Midbrain (tissue), 1 donor: ENCODE measurements around the gene B3GALT6.

Experiments used
- DNase-seq: peaks from one replicate; lab custom pipeline; 2025; lab: John Stamatoyannopoulos, UW

B3GALT6 gene

DNA sequence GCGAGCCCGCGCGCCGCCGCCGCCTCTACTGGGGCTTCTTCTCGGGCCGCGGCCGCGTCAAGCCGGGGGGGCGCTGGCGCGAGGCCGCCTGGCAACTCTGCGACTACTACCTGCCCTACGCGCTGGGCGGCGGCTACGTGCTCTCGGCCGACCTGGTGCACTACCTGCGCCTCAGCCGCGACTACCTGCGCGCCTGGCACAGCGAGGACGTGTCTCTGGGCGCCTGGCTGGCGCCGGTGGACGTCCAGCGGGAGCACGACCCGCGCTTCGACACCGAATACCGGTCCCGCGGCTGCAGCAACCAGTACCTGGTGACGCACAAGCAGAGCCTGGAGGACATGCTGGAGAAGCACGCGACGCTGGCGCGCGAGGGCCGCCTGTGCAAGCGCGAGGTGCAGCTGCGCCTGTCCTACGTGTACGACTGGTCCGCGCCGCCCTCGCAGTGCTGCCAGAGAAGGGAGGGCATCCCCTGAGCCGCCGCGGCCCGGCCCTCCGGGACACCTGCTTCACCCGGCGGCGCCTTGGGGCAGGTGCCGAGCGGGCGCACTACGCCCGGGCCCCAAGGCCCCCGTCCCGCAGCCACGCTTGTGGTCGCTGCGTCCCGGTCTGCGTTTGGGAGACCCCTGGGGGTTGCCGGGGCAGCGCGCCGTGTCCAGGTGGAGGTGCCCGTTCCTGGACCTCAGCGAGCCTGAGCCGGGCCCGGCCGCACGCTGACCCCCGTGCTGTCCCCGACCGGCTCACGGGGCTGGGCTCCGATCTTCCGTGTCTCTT is 944 bp downstream of the B3GALT6 start:
- DNase-seq: no peak

DNA sequence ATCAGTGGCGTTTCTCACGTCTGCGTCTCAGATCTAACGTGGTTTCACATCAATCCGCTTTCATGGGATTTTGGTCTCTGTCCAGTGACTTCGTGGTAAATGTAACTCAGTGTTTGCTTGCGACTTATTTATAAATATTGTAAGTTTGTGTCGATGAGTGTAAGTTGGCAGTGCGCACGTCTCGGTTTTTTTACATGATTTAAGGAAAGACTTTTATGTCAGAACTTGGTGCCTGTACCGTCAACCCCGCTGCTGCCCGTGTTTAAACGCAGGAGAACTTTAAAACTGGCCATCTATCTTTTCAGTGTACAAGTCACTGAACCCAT is 1.5 kb downstream of the B3GALT6 start:
- no peak for DNase-seq

DNA sequence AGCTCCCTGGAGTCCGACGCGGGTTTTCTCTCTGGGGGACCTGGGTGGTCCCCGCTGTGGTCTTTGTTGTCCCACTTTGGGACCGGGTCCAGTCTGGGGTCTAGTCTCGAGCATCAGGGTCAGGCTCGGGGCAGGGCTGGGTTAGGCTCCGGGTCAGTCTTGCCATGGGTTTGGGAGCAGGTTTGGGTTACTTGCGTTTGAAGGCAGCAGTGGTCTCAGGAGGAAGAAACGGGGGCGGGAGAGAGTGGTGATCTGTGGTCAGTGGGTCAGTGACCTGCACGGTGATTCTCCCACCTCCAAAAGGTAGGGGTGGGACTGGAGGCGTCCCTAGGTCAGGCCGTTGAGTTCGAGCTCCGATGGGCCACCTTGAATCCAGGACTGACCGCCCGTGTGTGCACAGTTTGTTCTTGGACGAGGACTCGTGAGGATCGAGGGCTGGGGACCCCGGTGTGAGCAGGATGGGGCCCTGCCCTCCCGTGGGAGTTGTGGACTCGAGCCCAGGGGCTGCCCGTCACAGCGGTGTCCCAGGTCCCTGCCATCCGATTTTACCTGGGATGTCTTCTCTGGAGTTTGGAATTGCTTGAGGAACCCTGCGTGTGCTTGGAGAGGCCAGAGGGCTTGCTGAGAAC is 2.3 kb downstream of the B3GALT6 start:
- DNase-seq: no peak

DNA sequence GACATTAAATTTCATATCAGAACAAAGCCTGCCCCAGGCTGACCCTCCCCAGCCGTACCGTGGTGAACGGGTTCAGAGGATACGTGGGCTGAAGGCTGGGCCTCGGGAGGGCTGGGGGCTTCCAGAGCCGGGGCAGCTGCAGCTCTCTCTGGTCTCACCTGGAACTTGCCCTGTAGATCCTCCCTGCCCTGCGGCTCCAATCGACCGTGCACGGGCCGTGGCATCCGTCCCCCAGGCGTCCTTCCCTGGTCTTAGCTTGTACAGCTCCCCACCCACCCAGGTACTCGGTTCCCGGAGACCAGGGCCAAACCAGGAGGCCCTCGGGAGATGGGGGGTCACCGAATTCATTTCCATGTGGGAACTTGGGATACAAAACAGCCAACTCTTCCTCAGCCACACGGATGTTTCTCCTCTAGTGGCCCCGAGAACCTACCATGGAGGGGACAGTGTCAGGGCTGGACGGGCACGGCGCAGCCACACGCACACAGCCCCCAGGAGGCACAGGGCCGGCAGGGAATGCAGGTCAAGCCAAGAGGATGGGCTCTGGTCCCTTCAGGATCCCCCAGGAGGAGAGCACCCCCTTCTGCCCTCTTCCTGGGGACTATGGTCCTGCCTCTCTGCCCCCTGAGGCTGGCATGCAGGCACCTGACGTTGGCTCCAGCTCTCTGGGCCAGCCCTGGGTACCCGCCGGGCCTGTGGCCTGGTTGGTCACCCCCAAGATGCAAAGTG is 3.1 kb downstream of the B3GALT6 start:
- no peak for DNase-seq

DNA sequence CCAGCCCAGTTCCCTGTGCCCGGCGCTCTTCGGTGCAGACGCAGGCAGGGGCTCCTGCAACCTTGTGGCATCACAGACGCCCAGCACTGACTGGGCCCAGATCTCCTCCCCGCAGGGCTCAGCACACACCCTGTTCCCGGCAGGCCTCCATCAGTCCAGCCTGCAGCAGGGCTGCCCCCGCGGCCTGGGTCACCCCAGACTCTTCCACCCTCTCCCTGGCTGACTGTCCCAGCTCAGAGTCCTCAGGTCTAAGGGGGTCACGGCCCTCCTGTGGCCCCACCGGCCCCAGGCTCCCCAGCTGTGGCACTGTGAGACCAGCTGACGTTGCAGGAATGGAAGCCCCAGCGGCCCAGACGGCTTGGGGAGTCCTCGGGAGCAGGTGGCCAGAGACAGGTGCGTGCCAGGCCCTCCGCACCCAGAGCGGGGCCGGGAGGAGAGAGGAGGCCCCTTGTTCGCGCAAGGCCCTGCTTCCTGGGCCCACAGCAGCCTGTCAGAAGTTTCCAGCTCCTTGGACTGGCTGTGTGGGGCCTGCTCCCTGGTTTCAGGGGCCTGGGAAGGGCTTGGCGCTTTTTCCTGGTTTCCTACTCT is 4.2 kb downstream of the B3GALT6 start:
- DNase-seq: no peak

DNA sequence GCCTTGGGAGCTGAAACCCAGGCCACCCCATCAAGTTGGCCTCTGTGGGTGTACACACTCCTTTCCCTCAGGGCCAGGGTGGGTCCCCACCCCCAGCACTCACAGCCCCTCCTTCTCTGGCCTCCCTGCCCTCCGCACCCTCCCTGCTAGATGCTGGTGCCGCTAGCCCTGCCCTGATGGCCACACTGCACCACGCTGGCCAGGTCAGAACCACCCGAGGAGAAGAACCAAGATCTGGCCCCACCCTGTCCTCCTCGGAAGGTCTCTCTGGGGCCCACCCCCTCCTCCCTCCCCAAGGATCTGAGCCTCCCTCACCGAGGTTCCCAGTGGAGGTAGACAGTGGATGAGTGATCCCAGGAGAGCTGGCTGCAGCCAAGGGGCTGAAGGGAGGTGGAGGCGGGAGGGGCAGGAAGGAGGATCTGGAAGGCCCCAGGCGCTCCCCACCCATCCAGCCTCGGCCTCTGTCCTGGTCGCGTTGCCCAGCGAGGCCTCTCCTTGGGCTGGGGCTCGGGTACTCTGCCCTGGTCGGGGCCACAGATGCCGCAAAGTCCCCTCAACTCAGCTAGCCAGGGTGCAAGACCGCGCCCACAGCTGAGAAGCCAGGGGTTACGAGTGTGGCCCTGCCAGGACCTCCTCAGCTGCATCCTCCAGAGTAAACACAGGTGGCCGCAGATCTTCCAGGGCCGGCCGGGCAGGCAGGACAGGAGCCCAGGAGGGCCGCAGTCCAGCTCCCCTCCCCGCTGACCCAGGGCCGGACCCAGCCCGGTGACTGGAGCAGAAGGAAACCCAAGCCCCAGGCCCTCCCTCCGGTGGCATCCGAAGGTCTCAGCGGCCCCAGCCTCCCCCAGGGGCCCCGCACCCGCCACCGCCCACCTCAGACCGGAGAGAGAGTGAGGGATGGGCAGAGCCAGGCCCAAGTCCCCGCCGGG is 5.2 kb downstream of the B3GALT6 start:
- DNase-seq: no peak

DNA sequence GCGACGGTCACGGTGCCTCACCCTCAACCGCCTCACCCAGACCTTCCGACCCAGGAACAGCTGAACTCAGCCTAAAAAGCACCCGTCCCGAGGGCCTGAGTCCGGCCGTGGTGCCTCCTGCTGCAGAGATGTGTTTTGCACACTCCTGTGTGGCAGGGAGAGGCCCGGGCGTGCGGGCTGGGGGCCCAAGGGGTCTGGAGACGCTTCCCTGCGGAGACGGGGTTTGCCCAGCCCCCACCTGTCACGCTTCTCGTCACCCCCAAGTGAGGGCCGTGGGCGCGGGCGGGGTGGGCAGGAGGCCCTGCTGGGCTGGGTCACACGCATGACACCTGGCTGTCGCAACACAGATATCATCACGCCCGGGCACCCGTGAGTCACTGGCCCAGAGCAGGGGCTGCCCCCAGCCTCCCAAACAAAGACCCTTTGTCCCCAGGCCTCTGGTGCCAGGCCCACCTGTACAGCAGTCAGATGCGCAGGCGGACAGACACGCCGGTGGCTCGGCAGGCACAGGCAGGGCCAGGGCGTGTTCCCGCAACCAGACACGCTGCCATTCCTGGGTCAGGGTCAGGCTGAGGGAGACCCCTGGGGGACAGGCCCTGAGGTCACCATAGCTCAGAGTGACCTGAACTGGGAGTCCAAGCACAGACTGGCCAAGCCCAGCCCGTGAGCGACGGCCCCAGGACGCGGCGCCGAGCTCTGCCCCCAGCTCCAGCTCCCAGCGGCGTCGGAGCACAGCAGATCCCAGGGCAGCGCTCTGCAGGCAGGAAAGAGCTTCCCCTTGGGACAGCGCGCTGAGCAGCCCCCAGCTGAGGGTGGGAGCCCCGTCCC is 6.1 kb downstream of the B3GALT6 start:
- DNase-seq: no peak

DNA sequence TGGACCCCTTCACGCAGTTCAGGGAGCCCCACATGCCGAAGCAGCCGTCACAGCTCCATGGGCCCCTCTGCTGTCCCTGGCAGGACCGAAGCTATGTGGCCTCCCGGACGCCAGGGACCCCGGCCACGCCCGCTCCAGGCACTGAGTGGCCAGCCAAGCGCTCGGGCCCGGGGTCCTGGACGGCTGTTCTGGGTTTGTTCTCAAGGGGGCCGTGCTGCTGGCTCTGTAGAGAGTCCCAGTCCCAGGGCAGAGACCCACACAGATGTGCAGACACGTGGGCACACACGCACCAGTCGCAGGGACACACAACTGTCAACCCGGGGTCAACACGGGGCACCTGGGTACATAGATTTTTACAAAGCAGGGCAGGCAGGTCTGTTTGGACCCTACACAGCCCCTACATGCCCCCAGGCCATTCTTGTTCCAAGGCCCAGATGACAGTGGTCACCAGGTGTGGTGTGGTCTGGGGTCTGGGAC is 6.7 kb downstream of the B3GALT6 start:
- no peak for DNase-seq

DNA sequence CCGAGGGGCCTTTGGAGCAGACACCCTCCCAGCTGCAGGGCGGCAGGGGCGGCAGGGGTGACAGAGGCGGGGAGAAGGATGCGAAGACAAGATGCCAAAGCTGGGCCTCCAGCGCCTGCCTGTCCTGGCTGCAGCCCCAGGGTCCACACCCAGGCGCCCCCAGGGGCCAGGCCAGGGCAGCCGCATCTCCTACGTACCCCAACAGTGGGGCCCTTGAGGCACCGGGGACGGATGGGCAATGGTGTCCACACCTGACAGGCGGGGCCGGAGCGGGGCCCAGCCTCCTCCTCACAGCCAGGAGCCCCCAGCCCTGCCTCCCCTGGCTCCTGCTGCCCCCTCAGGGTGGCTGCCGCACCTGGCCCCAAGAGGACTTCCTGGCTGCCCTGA is 7.2 kb downstream of the B3GALT6 start:
- DNase-seq: no peak

DNA sequence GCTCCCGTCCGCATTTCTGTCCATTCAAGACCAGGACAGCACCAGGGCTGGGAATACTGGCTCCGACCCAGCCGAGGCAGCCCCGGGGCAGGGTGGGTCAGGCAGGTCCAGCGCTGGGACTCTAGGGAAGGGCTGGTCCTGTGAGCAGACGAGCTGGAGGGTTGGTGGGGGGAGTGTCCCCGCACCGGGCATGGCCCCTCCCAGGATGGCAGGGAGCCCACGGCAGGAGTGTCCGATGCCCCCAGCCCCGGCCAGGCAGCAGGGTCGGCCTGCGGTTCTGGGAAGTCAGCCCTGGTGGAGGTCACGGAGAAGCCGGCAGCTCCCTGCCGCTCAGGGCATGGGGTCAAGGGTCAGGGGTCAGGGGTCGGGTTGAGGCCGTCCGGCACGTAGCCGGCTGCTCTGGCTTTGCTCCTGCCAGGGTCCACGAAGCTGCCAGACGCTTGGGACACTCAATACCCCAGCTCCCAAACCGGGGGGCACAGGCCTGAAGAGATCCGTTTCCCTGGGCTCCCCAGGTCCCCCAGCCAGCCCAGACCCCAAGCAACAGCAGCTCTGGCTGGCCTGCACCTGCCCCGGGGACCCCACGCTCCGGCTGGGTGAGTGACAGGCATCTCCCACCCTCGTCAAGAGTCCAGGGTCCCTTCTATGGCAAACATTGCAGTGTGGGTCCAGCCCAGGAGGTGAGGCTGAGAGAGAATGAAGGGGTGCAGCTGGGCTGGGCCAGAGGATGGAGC is 7.7 kb downstream of the B3GALT6 start:
- no peak for DNase-seq

DNA sequence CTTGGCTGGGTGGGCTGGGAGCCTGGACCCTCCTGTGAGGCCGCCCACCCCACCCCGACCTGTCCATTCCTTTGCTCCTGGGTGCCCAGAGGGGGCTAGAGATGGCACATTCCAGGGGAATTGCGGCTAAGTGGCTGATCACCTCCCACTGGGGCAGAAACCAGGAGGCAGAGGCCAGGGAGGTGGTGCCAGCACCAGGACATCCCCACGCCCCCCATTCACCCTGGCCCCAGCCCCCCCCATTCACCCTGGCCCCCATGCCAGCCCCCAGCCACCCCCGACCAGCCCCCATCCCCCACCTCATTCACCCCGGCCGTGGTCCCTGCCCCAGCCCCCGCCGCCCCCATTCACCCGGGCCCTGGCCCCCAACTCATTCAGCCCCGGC is 8.3 kb downstream of the B3GALT6 start:
- no peak for DNase-seq

DNA sequence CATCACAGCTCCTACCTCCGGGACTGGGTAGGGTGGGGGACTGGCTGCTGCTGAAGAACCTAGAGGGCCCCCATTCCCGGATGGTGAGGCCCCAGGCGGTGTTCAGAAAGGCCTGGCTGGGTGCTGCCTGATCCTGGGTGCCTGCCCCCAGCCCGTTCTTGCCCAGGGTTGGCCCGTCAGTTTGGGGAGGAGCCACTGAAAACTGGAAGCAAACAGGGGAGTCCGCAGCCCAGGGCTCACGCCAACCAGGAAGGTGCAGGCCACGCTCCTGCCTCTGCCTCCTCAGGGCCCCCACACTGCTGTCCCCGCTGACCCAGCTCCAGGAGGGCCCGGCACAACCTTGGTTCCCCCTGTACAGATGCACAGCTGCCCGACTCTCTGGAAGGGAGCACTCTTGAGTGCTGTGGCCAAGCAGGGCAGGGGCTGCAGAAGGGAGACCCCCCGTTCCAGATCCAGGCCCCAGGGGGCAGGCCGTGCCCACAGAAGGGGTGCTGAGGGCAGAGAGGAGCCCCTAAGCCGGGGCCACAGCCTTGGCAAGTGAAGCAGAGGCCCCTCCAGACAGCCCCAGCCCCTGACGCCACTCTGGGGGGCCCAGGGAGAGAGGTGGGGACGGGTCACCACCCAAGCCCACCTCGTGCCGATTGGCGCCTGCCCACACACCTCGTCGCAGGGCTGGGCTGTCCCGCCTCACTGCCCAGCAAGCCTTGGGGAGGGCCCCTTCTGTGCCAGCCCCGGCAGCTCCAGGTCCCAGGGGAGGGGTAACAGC is 9.0 kb downstream of the B3GALT6 start:
- no peak for DNase-seq

DNA sequence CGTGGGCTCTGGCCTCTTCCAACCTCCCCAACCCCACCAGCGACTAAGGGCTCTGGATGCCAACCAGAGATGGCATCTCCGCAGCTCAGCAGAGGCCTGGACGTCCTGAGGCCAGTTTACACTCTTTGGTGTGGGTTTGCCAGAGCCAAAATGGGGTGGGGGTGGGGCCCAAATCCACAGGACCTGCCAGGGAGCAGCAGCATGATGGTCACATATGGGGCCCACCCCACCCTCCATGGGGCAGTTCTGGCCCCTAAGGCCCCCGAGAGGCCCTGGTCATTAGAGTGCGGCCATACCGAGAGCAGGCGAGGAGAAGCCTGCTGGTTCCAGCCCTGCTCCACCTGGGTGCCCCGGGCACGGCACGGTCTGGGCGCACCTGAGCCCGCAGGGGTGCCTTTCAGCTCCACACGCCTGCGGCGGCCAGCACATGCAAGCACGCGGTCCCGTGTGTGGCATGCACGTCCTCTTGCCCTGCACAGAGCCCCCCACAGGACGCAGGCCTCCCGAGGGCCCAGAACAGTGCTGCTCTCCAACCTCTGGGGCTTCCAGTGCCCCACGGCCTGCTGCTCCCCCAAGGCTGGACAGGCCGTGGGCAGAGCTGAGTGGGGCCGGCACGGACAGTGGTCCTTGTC is 9.7 kb downstream of the B3GALT6 start:
- DNase-seq: no peak

DNA sequence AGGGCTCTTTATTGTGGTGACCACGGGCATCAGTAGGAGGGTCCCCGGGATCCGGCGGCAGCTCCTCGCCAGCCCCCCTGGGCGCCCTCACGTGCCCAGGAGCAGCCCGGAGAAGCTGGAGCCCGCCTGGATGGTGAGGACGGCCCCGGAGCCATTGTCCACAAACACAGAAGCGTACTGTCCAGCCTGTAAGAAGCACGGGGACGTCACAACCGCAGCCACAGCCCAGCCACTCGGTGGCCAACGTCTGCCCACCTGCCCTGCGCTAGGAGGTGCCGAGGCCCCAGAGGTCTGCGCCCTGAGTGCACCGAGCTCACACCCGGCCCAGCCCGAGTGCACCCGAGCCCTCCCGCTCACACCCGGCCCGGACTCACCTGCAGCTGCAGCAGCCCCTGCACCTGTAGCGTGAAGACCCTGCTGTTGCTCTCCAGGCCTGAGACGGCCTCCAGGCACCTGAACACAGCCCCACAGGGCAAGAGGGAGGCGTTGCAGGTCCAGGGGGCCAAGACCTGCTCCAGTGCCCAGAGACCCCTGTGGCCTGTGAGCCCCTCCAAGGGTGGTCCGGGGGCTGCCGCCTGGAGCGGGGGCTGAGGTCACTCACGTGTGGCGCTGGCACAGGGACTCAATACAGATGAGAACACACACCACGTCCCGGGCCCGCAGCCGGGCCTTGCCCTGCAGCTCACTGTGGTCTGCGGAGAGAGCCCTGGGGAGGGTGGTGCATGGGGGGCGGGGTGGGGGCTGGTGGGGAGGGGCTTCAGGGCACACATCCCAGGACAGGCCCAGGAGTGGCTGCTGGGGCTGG is 10.6 kb downstream of the B3GALT6 start:
- no peak for DNase-seq

DNA sequence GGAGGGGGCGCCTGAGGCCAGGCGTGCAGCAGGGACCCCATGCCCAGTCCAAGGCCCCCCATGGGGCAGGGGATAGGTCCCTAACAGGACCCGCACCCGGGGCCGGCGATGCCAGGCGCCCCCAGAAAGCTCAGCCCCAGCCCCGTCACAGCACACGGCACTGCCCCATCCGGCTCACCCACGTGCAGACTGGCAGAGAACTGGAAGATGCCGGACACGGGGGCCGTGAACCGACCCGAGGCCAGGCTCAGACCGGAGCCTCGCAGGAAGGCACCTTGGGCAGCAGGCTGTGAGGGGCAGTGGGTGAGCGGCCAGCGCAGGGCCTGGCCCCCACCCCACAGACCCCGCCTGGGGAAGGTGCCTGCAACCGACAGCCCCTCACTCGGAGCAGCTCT is 11.2 kb downstream of the B3GALT6 start:
- DNase-seq: no peak

DNA sequence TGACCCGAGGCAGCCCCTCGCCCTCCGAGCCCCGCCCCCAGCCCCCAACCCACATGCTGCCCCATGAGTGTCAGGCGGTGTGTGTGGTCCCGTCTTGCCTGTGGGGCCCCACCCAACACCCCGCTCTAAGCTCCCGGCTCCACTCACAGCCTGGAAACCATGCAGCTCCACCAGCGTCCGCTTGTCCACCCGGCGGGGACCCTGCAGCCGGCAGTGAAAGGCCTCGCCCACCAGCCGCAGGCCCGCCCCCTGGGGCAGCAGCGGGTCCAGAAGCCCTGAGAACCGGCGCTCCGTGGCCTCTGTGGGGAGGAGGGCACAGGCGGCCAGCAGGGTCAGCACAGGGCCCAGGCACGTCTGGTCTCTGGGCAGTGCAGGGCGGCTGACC is 11.8 kb downstream of the B3GALT6 start:
- no peak for DNase-seq

DNA sequence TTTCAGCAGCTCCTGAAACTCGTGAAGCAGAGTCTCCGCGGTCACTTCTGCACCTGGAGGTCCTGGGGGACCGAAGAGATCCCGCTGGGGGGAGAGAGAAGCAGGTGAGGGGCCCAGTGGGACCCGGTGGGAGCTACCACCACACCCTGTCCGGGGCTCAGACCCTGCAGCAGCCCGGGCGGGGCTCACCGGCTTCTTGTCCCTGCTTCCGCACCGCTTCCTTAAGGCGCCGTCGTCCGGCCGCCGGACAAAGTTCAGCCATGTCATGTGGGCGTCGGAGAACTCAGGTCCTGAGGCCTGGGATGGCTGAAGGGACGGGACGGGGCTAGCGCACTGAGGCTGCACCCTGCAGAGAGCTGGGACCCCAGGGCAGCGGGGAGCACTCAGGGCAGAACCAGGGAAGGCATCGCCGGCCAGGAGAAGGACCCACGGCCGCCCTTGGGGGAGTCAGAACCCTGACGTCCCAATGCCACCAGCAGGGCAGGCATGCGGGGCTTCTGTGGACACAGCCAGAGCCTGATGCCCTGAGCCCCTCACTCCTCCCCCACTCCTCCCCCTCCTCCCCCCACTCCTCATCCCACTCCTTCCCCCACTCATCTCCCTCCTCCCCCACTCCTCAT is 12.3 kb downstream of the B3GALT6 start:
- no peak for DNase-seq
